NB4 (cell line): ENCODE data around the gene GALNT17.

ENCODE experiments used
- DNase-seq: peaks from one replicate; pipeline ENCODE4 v3.0.0; 2010; ENCODE audit warnings: low read depth
- H3K4me3 ChIP-seq: one replicate; pipeline ENCODE4 v1.5.1; 2011; ENCODE audit warnings: mild to moderate bottlenecking, low read depth, low read length, moderate library complexity
- MYC ChIP-seq: IDR thresholded peaks from 2 replicates; pipeline ENCODE4 v1.6.1; 2011; ENCODE audit warnings: low read depth, low read length
- POLR2A ChIP-seq: IDR thresholded peaks from 2 replicates; pipeline ENCODE4 v1.6.1; 2011; ENCODE audit warnings: mild to moderate bottlenecking; ENCODE audit not compliant: insufficient read length; ENCODE audit errors: extremely low read depth
- TF ChIP-seq, protein P1 (sequence below): IDR thresholded peaks from one replicate; pipeline ENCODE4 v1.5.1; 2012; ENCODE audit warnings: low read depth, low read length
- TF ChIP-seq, protein P2 (sequence below): IDR thresholded peaks from 2 replicates; pipeline ENCODE4 v1.6.1; 2011; ENCODE audit warnings: low read depth, low read length

Gene GALNT17

GRCh38 chr7:71538210-71538609, 406.3 kb downstream of the GALNT17 start:
- TF ChIP-seq POLR2A = no peak
- TF ChIP-seq, protein P1, sequence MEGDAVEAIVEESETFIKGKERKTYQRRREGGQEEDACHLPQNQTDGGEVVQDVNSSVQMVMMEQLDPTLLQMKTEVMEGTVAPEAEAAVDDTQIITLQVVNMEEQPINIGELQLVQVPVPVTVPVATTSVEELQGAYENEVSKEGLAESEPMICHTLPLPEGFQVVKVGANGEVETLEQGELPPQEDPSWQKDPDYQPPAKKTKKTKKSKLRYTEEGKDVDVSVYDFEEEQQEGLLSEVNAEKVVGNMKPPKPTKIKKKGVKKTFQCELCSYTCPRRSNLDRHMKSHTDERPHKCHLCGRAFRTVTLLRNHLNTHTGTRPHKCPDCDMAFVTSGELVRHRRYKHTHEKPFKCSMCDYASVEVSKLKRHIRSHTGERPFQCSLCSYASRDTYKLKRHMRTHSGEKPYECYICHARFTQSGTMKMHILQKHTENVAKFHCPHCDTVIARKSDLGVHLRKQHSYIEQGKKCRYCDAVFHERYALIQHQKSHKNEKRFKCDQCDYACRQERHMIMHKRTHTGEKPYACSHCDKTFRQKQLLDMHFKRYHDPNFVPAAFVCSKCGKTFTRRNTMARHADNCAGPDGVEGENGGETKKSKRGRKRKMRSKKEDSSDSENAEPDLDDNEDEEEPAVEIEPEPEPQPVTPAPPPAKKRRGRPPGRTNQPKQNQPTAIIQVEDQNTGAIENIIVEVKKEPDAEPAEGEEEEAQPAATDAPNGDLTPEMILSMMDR = no peak
- TF ChIP-seq, protein P2, sequence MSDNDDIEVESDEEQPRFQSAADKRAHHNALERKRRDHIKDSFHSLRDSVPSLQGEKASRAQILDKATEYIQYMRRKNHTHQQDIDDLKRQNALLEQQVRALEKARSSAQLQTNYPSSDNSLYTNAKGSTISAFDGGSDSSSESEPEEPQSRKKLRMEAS = no peak
- no peak for TF ChIP-seq MYC
- H3K4me3 ChIP-seq = no peak overlapping the region
- DNase-seq = no peak

DNA sequence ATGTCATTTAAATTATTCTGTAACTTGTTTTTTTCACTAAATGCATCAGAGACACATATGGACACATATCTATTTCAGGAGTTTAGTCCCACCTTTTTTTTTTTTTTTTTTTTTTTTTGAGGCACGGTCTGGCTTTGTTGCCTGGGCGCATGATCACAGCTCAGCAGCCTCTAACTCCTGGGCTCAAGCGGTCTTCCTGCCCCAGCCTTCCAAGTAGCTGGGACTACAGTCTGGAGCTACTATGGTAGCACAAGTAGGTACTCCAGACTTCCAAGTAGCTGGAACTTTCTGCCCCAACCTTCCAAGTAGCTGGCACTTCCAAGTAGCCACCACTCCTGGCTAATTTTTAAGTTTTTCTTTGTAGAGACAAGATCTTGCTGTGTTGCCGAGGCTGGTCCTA, 407.7 kb downstream of the GALNT17 start:
- DNase-seq = no peak
- H3K4me3 ChIP-seq = no peak overlapping the region
- TF ChIP-seq, protein P1 = no peak
- TF ChIP-seq POLR2A = no peak
- TF ChIP-seq, protein P2 = no peak

DNA sequence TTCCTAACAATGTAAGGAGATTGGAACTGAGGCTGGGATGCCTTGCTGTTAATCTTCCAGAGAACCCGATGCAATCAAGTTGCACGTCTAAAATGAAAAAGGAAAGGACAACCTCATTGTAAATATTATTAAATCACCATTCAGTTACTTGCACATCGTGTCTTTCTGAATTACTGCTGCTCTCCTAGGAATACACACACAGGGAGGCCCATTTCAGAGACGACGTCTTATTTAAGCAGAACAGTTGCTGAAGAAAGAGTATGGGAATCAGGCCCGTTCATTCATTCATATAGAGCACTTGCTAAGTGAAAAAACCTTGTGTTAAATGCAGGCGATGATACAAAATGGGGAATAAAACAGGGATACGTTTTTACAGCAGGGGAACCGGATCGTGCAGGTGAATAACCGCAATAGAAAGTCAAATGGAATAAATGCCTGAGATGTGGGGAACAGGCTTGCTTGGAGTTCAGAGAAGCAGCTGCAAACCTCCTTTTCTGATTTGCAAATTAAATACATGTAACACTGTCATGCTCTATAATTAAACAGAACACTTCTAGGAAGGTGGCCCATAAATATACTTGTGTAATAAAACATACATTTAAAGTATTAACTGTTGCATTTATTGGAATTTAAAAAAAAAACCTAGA, 409.9 kb downstream of the GALNT17 start:
- TF ChIP-seq, protein P1 = no peak
- TF ChIP-seq, protein P2 = no peak
- TF ChIP-seq POLR2A (no peak), MYC (no peak)
- H3K4me3 ChIP-seq = no peak overlapping the region
- DNase-seq = no peak

DNA sequence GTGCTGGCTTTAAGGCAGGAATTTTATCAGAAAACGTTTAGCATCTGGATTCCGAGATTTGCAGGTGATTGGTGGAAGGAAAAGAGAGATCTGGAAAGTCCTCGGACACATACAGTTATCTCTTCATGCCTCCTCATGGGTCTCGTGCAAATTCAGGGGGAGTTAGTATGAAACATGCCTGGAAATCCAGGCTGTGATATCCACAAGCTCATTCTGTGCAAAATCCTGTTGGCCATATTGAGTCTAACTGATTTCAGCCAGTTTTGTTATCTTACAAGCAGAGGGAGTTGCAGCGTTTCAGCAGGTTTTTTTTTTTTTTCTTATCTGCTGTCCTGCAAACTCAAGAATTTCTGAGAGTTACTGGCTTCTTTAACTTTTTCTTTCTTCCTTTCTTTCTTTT, 411.5 kb downstream of the GALNT17 start:
- no peak for DNase-seq
- TF ChIP-seq POLR2A (no peak), MYC (no peak)
- TF ChIP-seq, protein P2 = no peak
- TF ChIP-seq, protein P1 = no peak
- H3K4me3 ChIP-seq = no peak overlapping the region

- DNase-seq = no peak
- H3K4me3 ChIP-seq = no peak overlapping the region
- TF ChIP-seq, protein P2 = no peak
- TF ChIP-seq MYC = no peak
- TF ChIP-seq, protein P1 = no peak
- TF ChIP-seq POLR2A = no peak
Measured at GRCh38 chr7:71544816-71545215, 412.9 kb downstream of the GALNT17 start.

DNA sequence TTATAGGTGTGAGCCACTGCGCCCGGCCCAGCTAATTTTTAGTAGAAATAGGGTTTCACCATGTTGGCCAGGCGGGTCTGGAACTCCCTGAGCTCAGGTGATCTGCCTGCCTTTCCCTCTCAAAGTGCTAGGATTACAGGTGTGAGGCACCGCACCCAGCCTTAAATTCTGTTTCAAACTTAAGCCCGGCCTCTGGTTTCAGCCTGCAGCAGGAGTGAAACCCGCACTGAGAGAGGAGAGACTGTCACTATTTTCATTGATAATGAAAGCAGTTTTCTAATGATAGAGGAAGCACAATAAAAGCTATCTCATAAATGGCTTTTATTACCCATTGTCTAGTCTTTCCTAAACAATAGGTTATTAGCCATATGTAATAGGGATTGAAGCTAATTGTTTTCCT, 415.5 kb downstream of the GALNT17 start:
- TF ChIP-seq, protein P1 = no peak
- no peak for TF ChIP-seq MYC
- TF ChIP-seq, protein P2 = no peak
- TF ChIP-seq POLR2A = no peak
- no peak for DNase-seq
- no peak overlapping the region for H3K4me3 ChIP-seq
